Neutrophil (primary cell): ENCODE data around the gene DAB2IP.

ENCODE experiments used
- H3K27ac ChIP-seq: fragments of 200-600 bp; sonication (generic); 2 replicates; pipeline ENCODE4 v1.5.1; 2016; ENCODE audit warnings: mild to moderate bottlenecking, moderate library complexity
- H3K27me3 ChIP-seq: fragments of 200-600 bp; sonication (generic); 2 replicates; pipeline ENCODE4 v1.6.0; 2016; ENCODE audit warnings: mild to moderate bottlenecking
- H3K36me3 ChIP-seq: fragments of 200-600 bp; sonication (generic); 2 replicates; pipeline ENCODE4 v1.5.1; 2017
- H3K4me1 ChIP-seq, 2 experiments: fragments of 200-600 bp in 1 of 2; sonication (generic) in 1 of 2; 1 replicate in 1 of 2; 2 replicates in 1 of 2; pipeline versions ENCODE4 v1.5.1 to v1.6.1; 2013 to 2016; ENCODE audit warnings: low read depth in 1 of 2, low read length in 1 of 2, mild to moderate bottlenecking in 1 of 2, moderate library complexity in 1 of 2; ENCODE audit not compliant: control insufficient read depth in 1 of 2, insufficient read depth in 1 of 2
- H3K4me3 ChIP-seq, 2 experiments: fragments of 200-600 bp in 1 of 2; sonication (generic) in 1 of 2; 1 replicate in 1 of 2; 2 replicates in 1 of 2; pipeline ENCODE4 v1.5.1; 2013 to 2016; ENCODE audit warnings: low read depth in 1 of 2, low read length in 1 of 2, mild to moderate bottlenecking in 1 of 2, moderate library complexity in 1 of 2
- H3K9me3 ChIP-seq: fragments of 200-600 bp; sonication (generic); 2 replicates; pipeline ENCODE4 v1.5.1; 2016
- TF ChIP-seq, protein P1 (sequence below): fragments of 200-600 bp; sonication (generic); IDR thresholded peaks from 2 replicates; pipeline ENCODE4 v1.5.1; 2016; ENCODE audit warnings: antibody characterized with exemption

DAB2IP gene

GRCh38 chr9:121729769-121730562, 78.5 kb downstream of the DAB2IP start:
- H3K4me1 ChIP-seq = no peaks in the 10 kb centered on the region
- no peak overlapping the region for H3K27ac ChIP-seq
- TF ChIP-seq, protein P1, sequence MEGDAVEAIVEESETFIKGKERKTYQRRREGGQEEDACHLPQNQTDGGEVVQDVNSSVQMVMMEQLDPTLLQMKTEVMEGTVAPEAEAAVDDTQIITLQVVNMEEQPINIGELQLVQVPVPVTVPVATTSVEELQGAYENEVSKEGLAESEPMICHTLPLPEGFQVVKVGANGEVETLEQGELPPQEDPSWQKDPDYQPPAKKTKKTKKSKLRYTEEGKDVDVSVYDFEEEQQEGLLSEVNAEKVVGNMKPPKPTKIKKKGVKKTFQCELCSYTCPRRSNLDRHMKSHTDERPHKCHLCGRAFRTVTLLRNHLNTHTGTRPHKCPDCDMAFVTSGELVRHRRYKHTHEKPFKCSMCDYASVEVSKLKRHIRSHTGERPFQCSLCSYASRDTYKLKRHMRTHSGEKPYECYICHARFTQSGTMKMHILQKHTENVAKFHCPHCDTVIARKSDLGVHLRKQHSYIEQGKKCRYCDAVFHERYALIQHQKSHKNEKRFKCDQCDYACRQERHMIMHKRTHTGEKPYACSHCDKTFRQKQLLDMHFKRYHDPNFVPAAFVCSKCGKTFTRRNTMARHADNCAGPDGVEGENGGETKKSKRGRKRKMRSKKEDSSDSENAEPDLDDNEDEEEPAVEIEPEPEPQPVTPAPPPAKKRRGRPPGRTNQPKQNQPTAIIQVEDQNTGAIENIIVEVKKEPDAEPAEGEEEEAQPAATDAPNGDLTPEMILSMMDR = no peak
- no peak overlapping the region for H3K4me3 ChIP-seq
- H3K9me3 ChIP-seq = no peaks in the 10 kb centered on the region
- peaks cover 40% of the 10 kb centered on the region for H3K27me3 ChIP-seq
- no peaks in the 10 kb centered on the region for H3K36me3 ChIP-seq

DNA sequence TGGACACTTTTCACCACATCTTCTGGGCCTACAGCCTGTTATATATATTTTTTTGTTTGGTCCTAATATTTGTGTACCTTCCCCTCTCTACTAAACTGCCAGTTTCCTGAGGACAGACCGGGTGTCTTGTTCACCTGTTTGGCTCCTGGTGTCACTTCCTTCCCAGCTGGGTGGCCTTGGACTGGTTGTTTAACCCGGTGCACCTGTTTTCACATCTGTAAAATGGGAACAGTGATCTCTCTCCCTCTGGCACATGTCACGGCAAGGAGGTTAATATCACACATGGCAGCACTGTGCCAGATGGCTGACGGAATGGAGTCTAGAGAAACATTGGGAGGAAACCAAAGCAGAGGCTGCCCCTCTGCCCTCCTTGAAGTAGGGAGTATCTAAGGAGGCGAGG, 79.7 kb downstream of the DAB2IP start:
- Histone ChIP-seq H3K27ac (no peak overlapping the region), H3K9me3 (no peaks in the 10 kb centered on the region), H3K27me3 (peaks cover 47% of the 10 kb centered on the region), H3K4me1 (no peaks in the 10 kb centered on the region), H3K36me3 (no peaks in the 10 kb centered on the region), H3K4me3 (no peak overlapping the region)
- TF ChIP-seq, protein P1 = no peak

DNA sequence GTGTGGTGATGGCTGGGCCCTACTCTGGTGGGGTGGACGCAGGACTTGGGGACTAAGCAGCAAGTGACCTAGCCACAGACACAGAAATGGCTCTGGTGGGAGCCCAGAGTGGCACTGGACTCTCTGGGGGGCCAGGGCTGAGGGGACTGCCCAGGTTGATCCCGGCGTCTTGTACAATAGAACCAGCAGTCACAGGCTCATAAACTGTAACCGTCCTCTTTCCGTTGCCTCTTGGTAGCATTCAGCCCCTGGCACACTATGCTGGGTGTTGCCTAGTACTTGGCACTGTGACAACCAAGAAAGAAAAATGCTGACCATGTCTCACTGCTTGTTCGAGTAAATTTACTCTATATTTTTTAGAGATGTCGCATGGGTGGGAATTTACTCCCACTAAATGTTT, 80.5 kb downstream of the DAB2IP start:
- TF ChIP-seq, protein P1 = no peak
- no peak overlapping the region for H3K27ac ChIP-seq
- H3K4me3 ChIP-seq = no peak overlapping the region
- H3K4me1 ChIP-seq = no peaks in the 10 kb centered on the region
- no peaks in the 10 kb centered on the region for H3K36me3 ChIP-seq
- no peaks in the 10 kb centered on the region for H3K9me3 ChIP-seq
- peaks cover 53% of the 10 kb centered on the region for H3K27me3 ChIP-seq

DNA sequence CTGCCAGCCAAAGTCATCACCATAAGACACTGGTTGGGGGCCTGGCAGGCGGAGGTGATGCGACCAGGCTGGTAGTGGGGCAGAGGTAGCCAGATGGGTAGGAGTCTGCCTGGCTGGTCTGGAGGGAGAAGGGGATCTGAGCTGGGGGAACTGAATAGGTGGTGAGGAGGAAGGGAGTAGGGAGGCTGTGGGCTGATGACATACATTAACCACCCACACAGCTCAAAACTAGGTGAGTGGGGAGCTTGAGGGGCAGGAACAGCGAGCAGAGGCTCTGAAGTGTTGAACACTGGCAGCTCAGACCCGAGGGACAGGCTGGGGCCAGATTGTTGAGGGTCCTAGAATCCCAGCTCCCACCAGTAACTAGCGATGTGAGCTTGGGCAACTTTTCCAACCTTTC, 81.0 kb downstream of the DAB2IP start:
- H3K4me1 ChIP-seq = no peaks in the 10 kb centered on the region
- no peak overlapping the region for H3K27ac ChIP-seq
- no peaks in the 10 kb centered on the region for H3K36me3 ChIP-seq
- no peak overlapping the region for H3K4me3 ChIP-seq
- H3K9me3 ChIP-seq = no peaks in the 10 kb centered on the region
- H3K27me3 ChIP-seq = peaks cover 58% of the 10 kb centered on the region
- TF ChIP-seq, protein P1 = no peak

DNA sequence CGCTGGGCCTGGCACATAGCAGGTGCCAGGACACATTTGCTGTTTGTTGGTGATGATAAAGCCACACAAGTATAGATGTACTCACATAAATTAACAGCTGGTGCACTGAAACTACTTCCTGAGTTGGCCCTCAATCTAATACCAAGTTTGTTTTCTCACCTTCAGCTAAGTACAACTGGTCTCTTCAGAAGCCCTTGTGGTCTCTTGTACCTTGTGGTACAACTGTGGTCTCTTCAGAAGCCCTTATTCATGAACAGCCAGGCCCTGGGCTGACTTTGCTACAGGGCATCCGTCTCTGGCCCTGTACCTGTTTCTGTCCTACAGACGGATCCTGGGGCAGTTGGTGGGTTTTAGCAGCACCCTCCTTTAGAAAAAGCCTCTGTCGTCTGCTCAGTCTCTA, 81.5 kb downstream of the DAB2IP start:
- Histone ChIP-seq H3K4me1 (no peaks in the 10 kb centered on the region), H3K27me3 (peaks cover 63% of the 10 kb centered on the region), H3K4me3 (no peak overlapping the region), H3K27ac (no peak overlapping the region), H3K36me3 (no peaks in the 10 kb centered on the region), H3K9me3 (no peaks in the 10 kb centered on the region)
- TF ChIP-seq, protein P1 = no peak
